GM12878 (cell line): Measurements from ENCODE around the gene DPP6. TPM values are rescaled to one million over a fixed set of nuclear protein-coding genes. Genes with fewer than 3 reads are reported as not detected.

ENCODE experiments used
- CBX3 ChIP-seq: fragments of 200-600 bp; sonication (generic); IDR thresholded peaks from 2 replicates; pipeline ENCODE4 v1.6.1; 2016; ENCODE audit warnings: low read depth, borderline replicate concordance
- CBX5 ChIP-seq: sonication (generic); IDR thresholded peaks from 2 replicates; pipeline ENCODE4 v1.6.1; 2016; ENCODE audit warnings: low read depth, moderate library complexity, mild to moderate bottlenecking, inconsistent platforms
- IKZF2 ChIP-seq, 2 experiments: fragments of 450-650 bp; IDR thresholded peaks; 2 replicates each; pipeline ENCODE4 v1.6.1; 2017; ENCODE audit warnings: mild to moderate bottlenecking in 2 of 2, moderate library complexity in 2 of 2
- IRF4 ChIP-seq: IDR thresholded peaks from 2 replicates; pipeline ENCODE4 v1.6.1; 2011; ENCODE audit warnings: low read depth, low read length
- KDM1A ChIP-seq: fragments of 200-600 bp; sonication (generic); IDR thresholded peaks from 2 replicates; pipeline ENCODE4 v1.6.1; 2016; ENCODE audit warnings: borderline replicate concordance
- SREBF2 ChIP-seq: IDR thresholded peaks from 2 replicates; pipeline ENCODE4 v1.6.1; 2012; ENCODE audit warnings: mild to moderate bottlenecking, low read length
- TCF12 ChIP-seq: IDR thresholded peaks from 2 replicates; pipeline ENCODE4 v1.6.1; 2011; ENCODE audit warnings: low read depth, mild to moderate bottlenecking, low read length
- ZNF622 ChIP-seq: fragments of 450-650 bp; IDR thresholded peaks from 2 replicates; pipeline ENCODE4 v1.6.1; 2017; ENCODE audit warnings: mild to moderate bottlenecking, inconsistent platforms
- polyA plus RNA-seq, 11 experiments: library from polyadenylated mRNA; depleted of rRNA in 4 of 11; unstranded in 6 of 11; stranded (reverse) in 5 of 11; fragments of >200 nt; fragmentation: Nextera tagmentation in 4 of 11; fragmentation: Illumina TruSeq in 1 of 11; extraction: Ambion mirVana in 4 of 11; extraction: Trizol in 1 of 11; gene quantifications; 1 replicate in 1 of 11; 2 replicates in 10 of 11; pipeline versions ENCODE4 v1.2.1 to v1.2.3, GENCODE V29; 2011 to 2016; ENCODE audit warnings: inconsistent platforms in 2 of 11, missing spikeins in 2 of 11, low read depth in 1 of 11
- total RNA-seq, 4 experiments: library from RNA; depleted of rRNA in 3 of 4; stranded (reverse); fragments of >200 nt in 3 of 4; fragmentation: Illumina TruSeq in 1 of 4; extraction: Trizol in 1 of 4; gene quantifications; 2 replicates each; pipeline versions ENCODE4 v1.2.1 to v1.2.3, GENCODE V29; 2013 to 2021
- TF ChIP-seq, protein P1 (sequence below): fragments of 450-650 bp; formaldehyde crosslinking; IDR thresholded peaks from 2 replicates; pipeline ENCODE4 v1.4.0; 2020; ENCODE audit warnings: mild to moderate bottlenecking, moderate library complexity
- TF ChIP-seq, protein P2 (sequence below): IDR thresholded peaks from 2 replicates; pipeline ENCODE4 v1.6.1; 2011; ENCODE audit warnings: borderline replicate concordance, low read depth, mild to moderate bottlenecking, moderate library complexity, mixed read lengths, low read length; ENCODE audit not compliant: insufficient read depth; ENCODE audit errors: extremely low read length

The DPP6 gene
- total and polyA plus RNA-seq, 10 of the 15 experiments (the other 5 are each of a cell fraction or from before 2014, with no cell fraction given) = not detected

DNA sequence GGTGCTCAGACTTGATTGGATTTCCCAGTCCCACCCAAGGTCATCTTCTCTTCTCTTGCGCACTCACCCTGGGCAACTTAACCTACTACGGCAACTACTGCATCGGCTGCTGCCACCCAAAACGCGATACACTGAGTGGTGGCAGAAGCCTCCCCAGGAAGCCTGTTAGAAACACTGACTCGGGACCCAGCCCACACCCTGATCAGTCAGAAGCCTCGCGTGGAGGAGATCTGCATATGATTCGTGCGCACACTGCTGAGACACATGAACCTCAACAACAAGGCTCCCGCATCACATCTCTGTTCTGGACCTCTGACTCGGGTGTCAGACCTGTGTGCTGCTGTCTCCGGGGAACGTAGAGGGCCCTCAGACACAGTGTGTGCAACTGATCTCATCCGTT, 531.3 kb downstream of the DPP6 start (continued):
- TF ChIP-seq, protein P1, sequence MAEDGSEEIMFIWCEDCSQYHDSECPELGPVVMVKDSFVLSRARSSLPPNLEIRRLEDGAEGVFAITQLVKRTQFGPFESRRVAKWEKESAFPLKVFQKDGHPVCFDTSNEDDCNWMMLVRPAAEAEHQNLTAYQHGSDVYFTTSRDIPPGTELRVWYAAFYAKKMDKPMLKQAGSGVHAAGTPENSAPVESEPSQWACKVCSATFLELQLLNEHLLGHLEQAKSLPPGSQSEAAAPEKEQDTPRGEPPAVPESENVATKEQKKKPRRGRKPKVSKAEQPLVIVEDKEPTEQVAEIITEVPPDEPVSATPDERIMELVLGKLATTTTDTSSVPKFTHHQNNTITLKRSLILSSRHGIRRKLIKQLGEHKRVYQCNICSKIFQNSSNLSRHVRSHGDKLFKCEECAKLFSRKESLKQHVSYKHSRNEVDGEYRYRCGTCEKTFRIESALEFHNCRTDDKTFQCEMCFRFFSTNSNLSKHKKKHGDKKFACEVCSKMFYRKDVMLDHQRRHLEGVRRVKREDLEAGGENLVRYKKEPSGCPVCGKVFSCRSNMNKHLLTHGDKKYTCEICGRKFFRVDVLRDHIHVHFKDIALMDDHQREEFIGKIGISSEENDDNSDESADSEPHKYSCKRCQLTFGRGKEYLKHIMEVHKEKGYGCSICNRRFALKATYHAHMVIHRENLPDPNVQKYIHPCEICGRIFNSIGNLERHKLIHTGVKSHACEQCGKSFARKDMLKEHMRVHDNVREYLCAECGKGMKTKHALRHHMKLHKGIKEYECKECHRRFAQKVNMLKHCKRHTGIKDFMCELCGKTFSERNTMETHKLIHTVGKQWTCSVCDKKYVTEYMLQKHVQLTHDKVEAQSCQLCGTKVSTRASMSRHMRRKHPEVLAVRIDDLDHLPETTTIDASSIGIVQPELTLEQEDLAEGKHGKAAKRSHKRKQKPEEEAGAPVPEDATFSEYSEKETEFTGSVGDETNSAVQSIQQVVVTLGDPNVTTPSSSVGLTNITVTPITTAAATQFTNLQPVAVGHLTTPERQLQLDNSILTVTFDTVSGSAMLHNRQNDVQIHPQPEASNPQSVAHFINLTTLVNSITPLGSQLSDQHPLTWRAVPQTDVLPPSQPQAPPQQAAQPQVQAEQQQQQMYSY (CRISPR knock-in tag) = no peak
- no peak for TF ChIP-seq IRF4
- TF ChIP-seq ZNF622 = no peak
- no peak for TF ChIP-seq SREBF2
- TF ChIP-seq, protein P2, sequence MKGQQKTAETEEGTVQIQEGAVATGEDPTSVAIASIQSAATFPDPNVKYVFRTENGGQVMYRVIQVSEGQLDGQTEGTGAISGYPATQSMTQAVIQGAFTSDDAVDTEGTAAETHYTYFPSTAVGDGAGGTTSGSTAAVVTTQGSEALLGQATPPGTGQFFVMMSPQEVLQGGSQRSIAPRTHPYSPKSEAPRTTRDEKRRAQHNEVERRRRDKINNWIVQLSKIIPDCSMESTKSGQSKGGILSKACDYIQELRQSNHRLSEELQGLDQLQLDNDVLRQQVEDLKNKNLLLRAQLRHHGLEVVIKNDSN = no peak
- TF ChIP-seq IKZF2 (IDR thresholded peaks at IDR 0.05) = no peak
- no peak for TF ChIP-seq KDM1A
- TF ChIP-seq TCF12 = no peak
- no peak for TF ChIP-seq CBX3
- TF ChIP-seq CBX5 = no peak
- TF ChIP-seq, all 136 proteins: peak for 0
